ENCODE data around the gene CCM2L. TPM values are rescaled to one million over a fixed set of nuclear protein-coding genes. Genes with fewer than 3 reads are reported as not detected.

The CCM2L gene
- 0.35 TPM in 1 of 2 replicates, not detected in the other for total RNA-seq

- no peak for DNase-seq (ENCODE audit: low read depth)
These were observed at the start of gene CCM2L for GRCh38 chr20:32010101-32010500. Gene CCM2L, plus strand, starts transcription at chr20:32010438. Its CDS starts 17 bp downstream, at chr20:32010455.

- DNase-seq (ENCODE audit: low read depth) = no peak
These were observed 47.5 kb upstream of the CCM2L start for GRCh38 chr20:31962761-31963160.

GRCh38 chr20:31963889-31964288 lies 46.3 kb upstream of the CCM2L start:
- no peak for DNase-seq (ENCODE audit: low read depth)

GRCh38 chr20:31966991-31967655 lies 43.1 kb upstream of the CCM2L start:
- no peak for DNase-seq (ENCODE audit: low read depth)

GRCh38 chr20:31967830-31968249 lies 42.4 kb upstream of the CCM2L start, which contains the start of gene XKR7:
Gene XKR7, plus strand, starts transcription at chr20:31968151. Its CDS starts 25 bp downstream, at chr20:31968176.
- no peak for DNase-seq (ENCODE audit: low read depth)

- DNase-seq (ENCODE audit: low read depth) = peak; percentile 32
These were observed 41.7 kb upstream of the CCM2L start for GRCh38 chr20:31968291-31969126.

- no peak for DNase-seq (ENCODE audit: low read depth)
These were observed 40.2 kb upstream of the CCM2L start for GRCh38 chr20:31969991-31970390.

- DNase-seq (ENCODE audit: low read depth) = peak; percentile 91
These were observed 37.7 kb upstream of the CCM2L start for GRCh38 chr20:31972471-31973021.

- no peak for DNase-seq (ENCODE audit: low read depth)
These were observed 35.9 kb upstream of the CCM2L start for GRCh38 chr20:31974296-31974695.

- peak; percentile 12 for DNase-seq (ENCODE audit: low read depth)
These were observed 35.2 kb upstream of the CCM2L start for GRCh38 chr20:31974951-31975487.

- DNase-seq (ENCODE audit: low read depth) = no peak
These were observed 34.4 kb upstream of the CCM2L start for GRCh38 chr20:31975874-31976273.

GRCh38 chr20:31977080-31977479 lies 33.2 kb upstream of the CCM2L start:
- no peak for DNase-seq (ENCODE audit: low read depth)

GRCh38 chr20:31979713-31980426 lies 30.4 kb upstream of the CCM2L start:
- DNase-seq (ENCODE audit: low read depth) = peak; percentile 15

GRCh38 chr20:31981784-31982183 lies 28.5 kb upstream of the CCM2L start:
- no peak for DNase-seq (ENCODE audit: low read depth)

GRCh38 chr20:31984981-31985471 lies 25.2 kb upstream of the CCM2L start:
- no peak for DNase-seq (ENCODE audit: low read depth)

- DNase-seq (ENCODE audit: low read depth) = peak; percentile 52
These were observed 22.5 kb upstream of the CCM2L start for GRCh38 chr20:31987744-31988143.

- DNase-seq (ENCODE audit: low read depth) = no peak
These were observed 21.7 kb upstream of the CCM2L start for GRCh38 chr20:31988430-31989015.

- no peak for DNase-seq (ENCODE audit: low read depth)
These were observed 21.1 kb upstream of the CCM2L start for GRCh38 chr20:31989030-31989645.

GRCh38 chr20:31990641-31991338 lies 19.4 kb upstream of the CCM2L start:
- no peak for DNase-seq (ENCODE audit: low read depth)

GRCh38 chr20:31991339-31991705 lies 18.9 kb upstream of the CCM2L start:
- DNase-seq (ENCODE audit: low read depth) = no peak

Measured in renal cortical epithelial cell (primary cell).